ENCODE measurements around the gene ELF1. TPM values are rescaled to one million over a fixed set of nuclear protein-coding genes. Genes with fewer than 3 reads are reported as not detected.

The ELF1 gene
- total and polyA plus RNA-seq, 2 experiments from 2014 or later, result 39.4 to 91.1 TPM

DNA sequence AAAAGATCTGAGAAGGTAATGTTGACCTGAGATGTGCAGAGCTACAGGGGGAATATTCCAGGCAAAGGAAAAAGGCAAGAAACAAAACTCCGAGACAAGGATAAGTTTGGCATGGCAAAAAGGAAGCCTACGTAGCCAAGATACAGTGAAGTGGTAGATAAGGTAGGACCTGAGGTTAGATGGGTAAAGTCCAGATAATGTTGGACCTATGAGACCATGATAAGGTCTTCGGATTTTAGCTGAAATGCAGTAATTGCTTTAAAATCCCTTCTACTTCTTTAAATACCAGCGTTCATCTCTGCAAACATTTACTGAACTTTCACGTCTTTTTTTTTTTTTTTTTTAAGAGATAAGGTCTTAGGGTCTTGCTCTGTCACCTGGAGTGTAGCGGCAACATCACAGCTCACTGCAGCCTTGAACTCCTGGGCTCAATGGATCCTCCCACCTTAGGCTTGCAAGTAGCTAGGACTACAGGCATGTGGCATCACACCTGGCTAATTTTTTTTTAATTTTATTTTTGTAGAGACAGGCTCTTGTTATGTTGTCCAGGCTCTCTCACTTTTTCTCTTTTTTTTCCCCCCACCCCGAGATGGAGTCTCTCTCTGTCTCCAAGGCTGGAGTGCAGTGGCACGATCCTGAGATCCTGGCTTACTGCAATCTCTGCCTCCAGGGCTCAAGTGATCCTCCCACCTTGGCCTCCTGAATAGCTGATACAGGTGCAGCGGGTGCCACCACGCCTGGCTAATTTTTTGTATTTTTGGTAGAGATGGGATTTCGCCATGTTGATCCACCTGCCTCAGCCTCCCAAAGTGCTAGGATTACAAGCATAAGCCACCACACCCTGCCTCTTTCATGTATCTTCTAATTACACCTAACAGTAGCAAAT is 38.0 kb upstream of the ELF1 start:
- WGBS (ENCODE audit: low lambda C conversion rate, missing lambda C conversion rate), result 77% methylated on average over 11 of the region's 11 CpGs

DNA sequence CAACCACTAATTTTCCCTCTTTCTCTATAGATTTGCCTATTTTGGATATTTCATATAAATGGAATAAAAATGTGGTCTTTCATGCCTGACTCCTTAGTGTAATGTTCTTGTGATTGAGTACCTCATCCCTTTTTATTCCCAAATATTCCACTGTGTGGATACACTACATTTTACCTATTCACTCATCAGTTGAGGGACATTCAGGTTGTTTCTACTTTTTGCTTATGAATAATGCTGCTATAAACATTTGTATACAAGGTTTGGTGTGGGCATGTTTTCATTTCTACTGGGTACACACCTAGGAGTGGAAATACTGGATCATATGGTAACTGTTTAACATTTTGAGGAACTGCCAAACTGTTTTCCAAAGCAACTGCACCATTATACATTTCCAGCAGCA is 37.1 kb upstream of the ELF1 start:
- Histone ChIP-seq H4K20me1 (ENCODE audit: insufficient read depth, poor library complexity, severe bottlenecking) (peaks cover 77% of the 10 kb centered on the region), H3K9me2 (replicated peaks; ENCODE audit: insufficient read depth) (no peaks in the 10 kb centered on the region), H3K36me3 (replicated peaks; ENCODE audit: insufficient read depth, low read depth) (no peaks in the 10 kb centered on the region), H2AFZ (no peak overlapping the region), H3K9me3 (ENCODE audit: low read depth) (no peaks in the 10 kb centered on the region), H3K27ac (peak overlapping the region; percentile 10), H3K4me1 (ENCODE audit: insufficient read depth) (peaks cover 43% of the 10 kb centered on the region), H3K27me3 (no peaks in the 10 kb centered on the region), H3K4me3 (no peak overlapping the region), H3K4me2 (peak overlapping the region; percentile 85), H3K79me2 (peaks cover 88% of the 10 kb centered on the region)
- TF ChIP-seq EZH2phosphoT487 (IDR thresholded peaks at IDR 0.05; ENCODE audit: low read depth, severe bottlenecking, unreplicated experiment) (no peak), EZH2 (IDR thresholded peaks at IDR 0.05; ENCODE audit: borderline replicate concordance) (no peak)
- TF ChIP-seq, protein P1, sequence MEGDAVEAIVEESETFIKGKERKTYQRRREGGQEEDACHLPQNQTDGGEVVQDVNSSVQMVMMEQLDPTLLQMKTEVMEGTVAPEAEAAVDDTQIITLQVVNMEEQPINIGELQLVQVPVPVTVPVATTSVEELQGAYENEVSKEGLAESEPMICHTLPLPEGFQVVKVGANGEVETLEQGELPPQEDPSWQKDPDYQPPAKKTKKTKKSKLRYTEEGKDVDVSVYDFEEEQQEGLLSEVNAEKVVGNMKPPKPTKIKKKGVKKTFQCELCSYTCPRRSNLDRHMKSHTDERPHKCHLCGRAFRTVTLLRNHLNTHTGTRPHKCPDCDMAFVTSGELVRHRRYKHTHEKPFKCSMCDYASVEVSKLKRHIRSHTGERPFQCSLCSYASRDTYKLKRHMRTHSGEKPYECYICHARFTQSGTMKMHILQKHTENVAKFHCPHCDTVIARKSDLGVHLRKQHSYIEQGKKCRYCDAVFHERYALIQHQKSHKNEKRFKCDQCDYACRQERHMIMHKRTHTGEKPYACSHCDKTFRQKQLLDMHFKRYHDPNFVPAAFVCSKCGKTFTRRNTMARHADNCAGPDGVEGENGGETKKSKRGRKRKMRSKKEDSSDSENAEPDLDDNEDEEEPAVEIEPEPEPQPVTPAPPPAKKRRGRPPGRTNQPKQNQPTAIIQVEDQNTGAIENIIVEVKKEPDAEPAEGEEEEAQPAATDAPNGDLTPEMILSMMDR (IDR thresholded peaks at IDR 0.05; ENCODE audit: poor library complexity), result no peak
- no peak for DNase-seq (ENCODE audit: low spot score)

More for the DNA sequence above, 38.0 kb upstream of the ELF1 start:
- Histone ChIP-seq H4K20me1 (ENCODE audit: insufficient read depth, poor library complexity, severe bottlenecking) (peaks cover 69% of the 10 kb centered on the region), H2AFZ (no peak overlapping the region), H3K9me3 (ENCODE audit: low read depth) (no peaks in the 10 kb centered on the region), H3K4me3 (no peak overlapping the region), H3K27me3 (no peaks in the 10 kb centered on the region), H3K36me3 (replicated peaks; ENCODE audit: insufficient read depth, low read depth) (no peaks in the 10 kb centered on the region), H3K9me2 (replicated peaks; ENCODE audit: insufficient read depth) (no peaks in the 10 kb centered on the region), H3K27ac (peak overlapping the region; percentile 10), H3K4me2 (peak overlapping the region; percentile 85), H3K4me1 (ENCODE audit: insufficient read depth) (peaks cover 43% of the 10 kb centered on the region), H3K79me2 (peaks cover 79% of the 10 kb centered on the region)
- TF ChIP-seq, protein P1 (IDR thresholded peaks at IDR 0.05; ENCODE audit: poor library complexity), result no peak
- TF ChIP-seq EZH2 (IDR thresholded peaks at IDR 0.05; ENCODE audit: borderline replicate concordance) (no peak), EZH2phosphoT487 (IDR thresholded peaks at IDR 0.05; ENCODE audit: low read depth, severe bottlenecking, unreplicated experiment) (no peak)
- no peak for DNase-seq (ENCODE audit: low spot score)

DNA sequence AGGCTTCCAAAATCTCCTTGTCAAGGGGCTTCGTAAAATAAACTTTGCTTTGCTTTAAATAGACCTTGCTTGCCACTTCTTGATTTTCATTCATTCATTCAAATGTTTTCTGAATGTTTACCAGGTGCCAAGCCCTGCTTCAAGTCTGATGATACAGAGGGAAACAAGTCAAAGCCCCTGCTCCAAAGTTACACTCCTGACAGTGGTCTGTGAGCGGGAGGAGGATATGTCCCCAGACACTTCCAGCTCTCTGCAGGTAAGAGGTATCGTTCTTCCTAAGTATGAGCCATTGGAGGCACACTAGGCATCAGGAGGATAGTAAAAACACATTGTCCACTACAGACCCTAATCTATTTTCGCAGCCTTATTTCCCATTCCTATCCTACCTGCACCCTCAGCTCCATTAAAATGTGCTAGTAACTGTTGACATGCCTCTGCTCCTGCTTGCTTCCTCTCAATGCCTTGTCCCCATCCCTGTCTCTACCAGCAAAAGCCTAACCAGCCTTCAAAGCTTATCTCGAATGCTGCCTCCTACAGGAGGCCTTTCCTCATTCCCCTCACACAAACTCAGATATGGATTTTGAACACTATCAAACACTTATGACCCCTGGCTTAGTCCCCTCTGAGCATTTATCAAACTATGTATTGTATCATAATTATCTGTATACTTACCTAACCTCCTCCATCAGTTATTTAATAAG is 36.0 kb upstream of the ELF1 start:
- WGBS (ENCODE audit: low lambda C conversion rate, missing lambda C conversion rate), result 86% methylated on average over 5 of the region's 5 CpGs
- peaks cover 43% of the 10 kb centered on the region for H3K4me1 ChIP-seq (ENCODE audit: insufficient read depth)

More for the DNA sequence above, 36.0 kb upstream of the ELF1 start:
- Histone ChIP-seq H3K27me3 (no peaks in the 10 kb centered on the region), H3K9me2 (replicated peaks; ENCODE audit: insufficient read depth) (no peaks in the 10 kb centered on the region), H4K20me1 (ENCODE audit: insufficient read depth, poor library complexity, severe bottlenecking) (peaks cover 86% of the 10 kb centered on the region), H2AFZ (no peak overlapping the region), H3K36me3 (replicated peaks; ENCODE audit: insufficient read depth, low read depth) (no peaks in the 10 kb centered on the region), H3K27ac (peak overlapping the region; percentile 8), H3K4me3 (no peak overlapping the region), H3K4me2 (peak overlapping the region; percentile 60), H3K9me3 (ENCODE audit: low read depth) (no peaks in the 10 kb centered on the region), H3K79me2 (peaks cover 99% of the 10 kb centered on the region)
- DNase-seq (ENCODE audit: low spot score), result peak; percentile 15
- TF ChIP-seq EZH2 (IDR thresholded peaks at IDR 0.05; ENCODE audit: borderline replicate concordance), result no peak
- TF ChIP-seq, protein P1 (IDR thresholded peaks at IDR 0.05; ENCODE audit: poor library complexity), result peak; percentile 27
